GM12874 (cell line): ENCODE measurements around the gene LRSAM1.
A peak's percentile ranks its signal among the peaks of the same experiment; 100 is the strongest.

Experiments used
- TF ChIP-seq, protein P1 (sequence below): IDR thresholded peaks from 2 replicates; pipeline ENCODE4 v1.5.1; 2011; ENCODE audit warnings: low read depth, mild to moderate bottlenecking, control low read depth, low read length, moderate library complexity; ENCODE audit not compliant: insufficient read depth

Gene LRSAM1

DNA sequence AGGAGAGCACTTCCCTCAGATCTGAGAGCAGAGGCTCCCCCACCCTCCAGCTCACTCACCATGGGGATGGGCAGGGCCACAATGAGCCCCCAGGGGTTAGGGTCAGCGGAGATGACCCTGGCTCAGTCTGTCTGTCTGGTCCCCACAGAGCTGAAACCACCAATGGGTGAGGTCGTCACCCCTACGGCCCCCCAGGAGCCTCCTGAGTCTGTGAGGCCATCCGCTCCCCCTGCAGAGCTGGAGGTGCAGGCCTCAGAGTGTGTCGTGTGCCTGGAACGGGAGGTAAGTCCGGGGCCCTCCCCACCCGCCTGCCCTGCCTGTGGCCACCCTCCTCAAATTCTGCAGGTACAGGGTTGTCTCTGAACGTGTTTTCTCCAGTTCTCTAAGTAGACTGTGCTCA is 49.6 kb downstream of the LRSAM1 start:
- TF ChIP-seq, protein P1, sequence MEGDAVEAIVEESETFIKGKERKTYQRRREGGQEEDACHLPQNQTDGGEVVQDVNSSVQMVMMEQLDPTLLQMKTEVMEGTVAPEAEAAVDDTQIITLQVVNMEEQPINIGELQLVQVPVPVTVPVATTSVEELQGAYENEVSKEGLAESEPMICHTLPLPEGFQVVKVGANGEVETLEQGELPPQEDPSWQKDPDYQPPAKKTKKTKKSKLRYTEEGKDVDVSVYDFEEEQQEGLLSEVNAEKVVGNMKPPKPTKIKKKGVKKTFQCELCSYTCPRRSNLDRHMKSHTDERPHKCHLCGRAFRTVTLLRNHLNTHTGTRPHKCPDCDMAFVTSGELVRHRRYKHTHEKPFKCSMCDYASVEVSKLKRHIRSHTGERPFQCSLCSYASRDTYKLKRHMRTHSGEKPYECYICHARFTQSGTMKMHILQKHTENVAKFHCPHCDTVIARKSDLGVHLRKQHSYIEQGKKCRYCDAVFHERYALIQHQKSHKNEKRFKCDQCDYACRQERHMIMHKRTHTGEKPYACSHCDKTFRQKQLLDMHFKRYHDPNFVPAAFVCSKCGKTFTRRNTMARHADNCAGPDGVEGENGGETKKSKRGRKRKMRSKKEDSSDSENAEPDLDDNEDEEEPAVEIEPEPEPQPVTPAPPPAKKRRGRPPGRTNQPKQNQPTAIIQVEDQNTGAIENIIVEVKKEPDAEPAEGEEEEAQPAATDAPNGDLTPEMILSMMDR: no peak

GRCh38 chr9:127501821-127502343 is 50.6 kb downstream of the LRSAM1 start:
- TF ChIP-seq, protein P1: no peak

- TF ChIP-seq, protein P1: no peak
Measured at GRCh38 chr9:127502706-127503378, 51.5 kb downstream of the LRSAM1 start.

DNA sequence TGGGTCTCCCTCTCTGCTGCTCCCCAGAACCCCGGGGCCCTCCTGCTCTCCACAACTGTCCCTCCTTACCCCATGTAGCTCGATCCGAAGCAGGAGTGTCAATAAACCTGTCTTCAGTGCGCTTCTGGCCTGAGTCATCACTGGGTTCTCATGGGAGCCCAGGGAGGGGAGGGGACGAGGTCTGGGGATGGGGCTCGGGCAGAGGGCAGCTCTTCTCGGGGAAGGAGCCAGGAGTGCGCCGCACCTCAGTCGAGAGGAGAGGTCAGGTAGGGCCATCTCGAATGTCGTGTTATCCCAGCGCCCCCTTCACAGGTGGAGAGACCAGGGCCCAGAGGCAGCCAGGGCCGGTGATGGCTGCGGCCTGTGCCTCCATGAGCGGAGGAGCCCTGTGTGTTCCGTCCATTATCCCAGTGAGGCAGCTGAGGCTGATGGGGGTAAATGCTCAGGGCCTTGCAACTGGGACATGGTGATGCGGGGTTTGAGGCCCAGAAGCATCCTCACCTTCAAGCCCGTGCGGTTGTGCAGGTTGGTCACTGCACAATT is 52.1 kb downstream of the LRSAM1 start:
- TF ChIP-seq, protein P1: no peak

DNA sequence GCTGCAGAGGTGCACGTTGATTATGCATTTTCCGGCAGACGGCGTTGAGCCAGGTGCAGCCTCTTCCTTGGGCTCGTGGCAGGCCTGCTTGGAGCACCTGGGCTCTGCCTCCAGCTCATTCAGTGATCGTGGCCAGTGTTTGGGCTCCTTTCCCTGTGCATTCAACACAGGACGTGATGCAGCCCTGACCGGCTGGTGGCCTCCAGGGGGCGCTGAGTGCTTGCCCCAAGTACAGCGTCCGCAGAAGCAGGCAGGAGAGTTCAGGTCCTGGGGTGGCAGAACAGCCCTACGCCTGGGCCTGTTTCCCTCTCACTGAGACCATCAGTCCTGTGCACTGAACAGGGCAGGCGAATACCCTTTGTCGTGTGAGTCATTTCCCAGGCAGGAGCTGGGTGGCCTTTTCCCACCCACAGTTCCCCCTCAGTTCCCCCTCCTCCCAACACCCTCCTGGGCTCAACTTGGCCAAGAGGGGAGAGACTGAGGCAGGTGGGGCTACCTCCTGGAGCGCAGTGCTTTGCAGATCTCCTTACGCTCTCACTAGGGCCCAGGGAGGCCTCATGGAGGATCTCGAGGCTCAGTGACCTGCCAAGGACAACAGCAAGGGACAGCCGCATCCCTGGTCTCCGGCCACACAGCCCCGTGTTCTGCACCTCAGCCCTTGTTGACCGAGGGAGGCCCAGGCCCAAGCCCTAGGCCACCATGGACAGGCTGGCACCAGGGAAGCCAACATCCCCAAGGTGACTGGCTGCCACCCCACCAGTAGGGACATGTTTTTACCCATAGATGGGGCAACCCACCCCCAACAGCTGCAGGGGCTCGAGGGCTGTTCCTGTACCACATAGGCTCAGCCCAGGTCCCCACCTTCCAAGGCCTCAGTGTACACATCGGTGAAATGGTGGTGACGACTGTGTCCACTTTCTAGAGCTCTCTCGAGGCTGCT is 52.9 kb downstream of the LRSAM1 start:
- TF ChIP-seq, protein P1: peak; percentile 95

DNA sequence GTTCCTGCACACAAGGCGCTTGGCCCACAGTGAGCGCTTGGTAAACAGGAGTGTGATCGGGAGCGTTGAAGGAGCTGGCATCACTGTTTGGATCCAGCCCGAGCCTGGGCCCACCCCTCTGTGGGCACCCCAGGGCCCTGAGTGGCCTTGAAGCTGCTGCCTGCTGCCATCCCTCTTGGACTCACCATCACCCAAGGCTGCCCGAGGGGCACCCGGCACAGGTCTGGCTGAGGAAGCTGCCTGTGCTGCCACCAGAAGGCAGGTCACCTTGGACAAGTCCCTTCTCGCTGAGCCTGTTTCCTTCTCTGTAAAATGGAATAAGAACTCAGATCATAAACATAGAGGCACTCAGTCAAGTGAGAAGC is 53.6 kb downstream of the LRSAM1 start:
- TF ChIP-seq, protein P1: no peak
